ENCODE measurements around the gene METAP1.
"Not testable (repeated sequence)": the region's sequence is repeated elsewhere in the genome, so short reads cannot be mapped to it uniquely, and the experiment has no call there.

Gene METAP1

DNA sequence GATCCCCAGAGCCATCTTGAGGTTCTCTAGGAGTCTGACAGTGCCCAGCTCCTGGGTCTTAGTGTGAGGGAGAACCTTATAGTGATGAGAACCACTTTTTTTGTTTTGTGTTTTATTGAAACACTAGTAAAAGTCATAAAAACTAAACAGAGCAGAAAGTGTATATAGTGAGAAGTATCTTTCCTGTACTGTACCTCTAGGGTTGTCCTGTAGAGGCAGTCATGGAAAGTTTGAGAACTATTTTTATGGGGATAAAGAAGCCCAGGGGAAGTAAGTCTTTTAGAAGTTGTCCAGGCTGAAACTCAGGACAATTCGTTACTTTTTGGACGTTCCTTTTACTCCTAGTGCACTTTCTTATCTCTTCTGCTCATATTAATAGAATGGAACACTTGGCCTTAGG, 52.2 kb downstream of the METAP1 start:
- in situ Hi-C loops (cut with HindIII; ENCODE audit: low sequenced_read_pairs): loop anchor here (5.0 kb wide), 1 partner anchor 50 kb away; the partner anchor contains the start of gene METAP1

DNA sequence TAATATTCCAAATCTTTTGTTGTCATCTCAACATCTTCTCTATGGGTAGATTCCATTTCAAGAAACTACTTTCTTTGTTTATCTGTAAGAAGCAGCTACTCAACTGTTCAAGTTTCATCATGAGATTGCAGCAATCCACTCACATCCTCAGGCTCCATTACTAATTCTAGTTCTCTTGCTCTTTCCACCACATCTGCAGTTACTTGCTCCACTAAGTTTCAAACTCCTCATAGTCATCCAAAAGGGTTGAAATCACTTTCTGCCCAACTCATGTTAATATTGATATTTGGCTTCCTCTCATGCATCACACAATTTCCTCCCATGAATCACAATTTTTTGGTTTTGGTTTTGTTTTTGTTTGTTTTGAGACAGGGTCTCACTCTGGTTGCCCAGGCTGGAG, 57.4 kb downstream of the METAP1 start:
- in situ Hi-C loops (cut with HindIII; ENCODE audit: low sequenced_read_pairs): no loop called here

DNA sequence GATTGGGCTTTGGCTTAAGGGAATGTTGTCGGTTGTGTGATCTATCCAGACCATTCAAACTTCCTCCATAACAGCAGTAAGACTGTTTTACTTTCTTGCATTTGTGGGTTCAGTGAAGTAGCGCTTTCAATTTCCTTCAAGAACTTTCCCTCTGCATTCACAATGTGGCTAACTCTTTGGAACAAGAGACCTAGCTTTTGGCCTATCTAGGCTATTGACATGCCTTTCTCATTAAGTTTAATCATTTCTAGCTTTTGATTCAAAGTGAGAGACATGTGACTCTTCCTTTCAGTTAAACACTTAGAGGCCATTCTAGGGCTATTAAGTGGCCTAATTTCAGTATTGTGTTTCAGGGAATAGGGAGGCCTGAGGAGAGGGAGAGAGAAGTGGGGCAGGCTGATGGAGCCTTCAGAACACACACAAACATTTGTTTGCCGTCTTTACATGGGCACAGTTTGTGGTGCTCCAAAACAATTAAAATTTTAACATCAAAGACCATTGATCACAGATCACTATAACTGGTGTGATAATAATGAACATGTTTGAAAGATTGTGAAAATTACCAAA, 59.0 kb downstream of the METAP1 start:
- in situ Hi-C loops (cut with HindIII; ENCODE audit: low sequenced_read_pairs): no loop called here

DNA sequence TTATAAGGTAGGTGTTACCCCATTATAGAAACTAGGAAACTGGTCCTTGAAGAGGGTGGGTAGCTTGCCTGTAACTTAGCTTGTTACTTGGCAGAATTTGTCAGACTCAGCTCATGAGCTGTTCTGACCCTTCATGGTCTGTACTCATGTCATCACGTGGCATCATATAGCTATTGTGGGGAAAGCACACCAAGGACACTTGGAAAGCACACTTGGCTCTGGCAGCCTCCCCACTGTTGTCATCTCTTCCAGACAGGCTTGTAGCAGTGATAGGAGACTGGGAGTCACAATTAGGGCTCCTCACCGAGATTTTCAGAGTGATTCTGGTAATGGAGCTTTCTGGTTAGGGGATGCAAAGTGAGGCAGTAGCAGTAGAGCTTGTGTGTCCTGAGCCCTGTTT, 62.7 kb downstream of the METAP1 start:
- in situ Hi-C loops (cut with HindIII; ENCODE audit: low sequenced_read_pairs): no loop called here

DNA sequence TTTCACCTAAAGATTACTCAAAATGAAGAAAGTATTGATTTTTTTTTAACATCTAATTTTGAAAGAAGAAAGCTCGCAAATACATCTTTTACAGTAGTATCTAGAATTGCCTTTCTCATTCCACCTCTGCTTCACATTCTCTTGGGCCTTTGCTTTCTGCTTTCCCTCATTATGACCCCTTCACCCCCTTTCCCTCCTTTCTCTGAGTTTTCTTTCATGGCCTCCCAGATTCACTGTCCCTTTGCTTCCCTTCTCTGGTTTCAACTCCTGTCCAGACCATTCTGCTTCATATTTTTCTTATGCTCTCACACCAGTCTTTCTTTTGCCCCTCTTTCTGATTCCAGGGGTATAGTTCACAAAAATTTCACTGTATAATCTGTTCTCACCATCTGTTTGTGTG, 64.0 kb downstream of the METAP1 start:
- in situ Hi-C loops (cut with HindIII; ENCODE audit: low sequenced_read_pairs): no loop called here

DNA sequence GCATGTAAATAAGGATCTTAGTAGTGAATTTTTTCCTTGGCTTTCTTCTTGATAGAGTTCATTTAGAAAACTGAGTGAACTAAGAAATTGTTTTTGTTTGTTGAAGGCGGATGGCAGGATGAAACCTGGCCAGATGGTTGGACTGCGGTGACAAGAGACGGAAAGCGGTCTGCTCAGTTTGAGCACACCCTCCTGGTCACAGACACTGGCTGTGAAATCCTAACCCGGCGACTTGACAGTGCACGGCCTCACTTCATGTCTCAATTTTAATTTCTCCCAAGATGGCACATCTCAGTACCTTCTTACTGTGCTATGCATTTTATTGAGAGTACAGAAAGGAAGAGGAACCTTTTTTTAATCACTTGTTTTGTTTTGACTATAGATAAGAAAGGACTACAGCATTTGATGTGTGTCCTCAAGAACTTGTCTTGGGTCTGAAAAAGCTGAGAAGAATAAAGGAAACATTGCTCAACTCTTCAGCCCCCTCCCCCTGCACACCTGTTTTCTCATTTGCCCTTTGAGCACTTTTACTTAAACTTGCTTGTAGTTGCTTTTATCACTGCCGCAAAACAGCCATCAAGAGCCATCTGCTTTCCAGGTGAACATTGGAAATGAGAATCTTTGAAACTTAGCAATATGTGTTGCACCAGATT, 65.7 kb downstream of the METAP1 start:
- in situ Hi-C loops (cut with HindIII; ENCODE audit: low sequenced_read_pairs): no loop called here

DNA sequence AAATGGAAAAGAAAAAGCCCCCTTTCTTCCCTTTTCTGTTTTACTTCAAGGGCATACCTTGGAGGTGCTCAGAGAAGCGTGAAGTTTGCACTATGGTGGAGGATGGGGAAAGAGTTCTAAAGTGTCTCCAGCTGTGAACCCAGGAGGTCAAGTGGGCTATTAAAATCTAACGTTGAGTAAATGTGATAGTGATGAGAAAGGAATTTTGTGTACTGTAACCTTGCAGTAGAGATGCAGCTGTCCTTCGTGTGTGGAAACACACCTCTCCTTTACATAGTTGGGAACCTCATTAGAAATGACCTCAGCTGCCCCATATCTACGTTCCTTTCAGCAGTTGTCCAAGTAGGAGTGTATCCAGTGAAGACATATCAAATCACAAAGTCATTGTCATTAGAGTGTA, 66.6 kb downstream of the METAP1 start:
- in situ Hi-C loops (cut with HindIII; ENCODE audit: low sequenced_read_pairs): no loop called here

DNA sequence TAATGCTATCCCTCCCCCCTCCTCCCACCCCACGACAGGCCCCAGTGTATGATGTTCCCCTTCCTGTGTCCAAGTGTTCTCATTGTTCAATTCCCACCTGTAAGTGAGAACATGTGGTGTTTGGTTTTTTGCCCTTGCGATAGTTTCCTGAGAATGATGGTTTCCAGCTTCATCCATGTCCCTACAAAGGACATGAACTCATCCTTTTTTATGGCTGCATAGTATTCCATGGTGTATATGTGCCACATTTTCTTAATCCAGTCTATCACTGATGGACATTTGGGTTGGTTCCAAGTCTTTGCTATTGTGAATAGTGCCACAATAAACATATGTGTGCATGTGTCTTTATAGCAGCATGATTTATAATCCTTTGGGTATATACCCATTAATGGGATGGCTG, 70.0 kb downstream of the METAP1 start:
- in situ Hi-C loops (cut with HindIII; ENCODE audit: low sequenced_read_pairs): not testable (repeated sequence)

DNA sequence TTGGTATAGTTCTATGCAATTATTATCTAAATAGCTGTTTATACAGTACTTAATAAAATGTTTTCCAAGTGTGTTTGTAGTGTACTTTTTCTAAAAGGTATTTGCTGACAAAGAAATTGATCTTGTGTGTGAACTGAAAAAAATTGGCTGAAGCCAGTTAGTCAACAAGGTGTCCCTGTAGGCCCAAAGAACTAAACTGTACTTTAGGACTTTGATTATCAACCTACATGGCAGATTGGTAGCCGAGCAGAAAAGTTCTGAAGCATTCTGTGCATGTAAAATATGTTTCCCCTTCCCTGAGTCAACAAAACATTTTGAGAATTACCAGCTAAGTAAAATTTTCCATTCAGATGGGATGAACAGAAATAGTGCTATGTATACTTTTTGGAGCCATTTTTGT, 72.1 kb downstream of the METAP1 start:
- in situ Hi-C loops (cut with HindIII; ENCODE audit: low sequenced_read_pairs): no loop called here

DNA sequence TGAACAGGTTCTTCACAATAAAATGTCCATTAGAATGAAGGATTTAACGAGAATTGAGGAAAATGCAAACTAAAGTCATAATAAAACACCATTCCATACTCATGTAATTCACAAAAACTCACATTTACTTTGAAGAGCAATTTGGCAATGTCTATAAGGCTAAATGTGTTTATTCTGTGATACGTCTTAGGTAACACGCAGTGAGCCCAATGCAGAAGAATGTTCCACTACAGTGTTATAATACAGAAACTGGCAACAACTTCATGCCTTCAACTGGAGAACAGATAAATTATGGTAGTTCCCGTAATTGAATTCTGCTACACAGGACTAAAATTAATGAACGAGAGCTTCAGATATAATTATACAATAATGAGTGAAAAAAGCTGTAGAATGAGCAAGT, 75.6 kb downstream of the METAP1 start:
- in situ Hi-C loops (cut with HindIII; ENCODE audit: low sequenced_read_pairs): no loop called here

DNA sequence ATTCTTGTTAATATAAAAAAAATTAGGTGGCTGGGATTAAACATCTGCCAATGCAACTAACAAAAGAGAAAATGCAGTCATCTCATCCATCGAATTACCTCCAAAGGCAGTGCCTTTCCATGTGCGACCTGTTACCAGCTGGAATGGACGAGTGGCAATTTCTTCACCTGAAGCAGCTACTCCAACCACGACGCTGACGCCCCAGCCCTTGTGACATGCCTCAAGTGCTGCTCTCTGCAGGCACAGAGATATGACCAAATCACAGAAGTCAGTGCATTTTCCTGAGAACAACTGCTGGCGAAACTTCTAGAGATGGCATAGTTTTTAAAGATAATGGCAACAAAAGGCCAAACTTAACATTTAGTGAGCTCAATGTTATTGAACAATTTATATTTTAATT, 79.3 kb downstream of the METAP1 start:
- in situ Hi-C loops (cut with HindIII; ENCODE audit: low sequenced_read_pairs): no loop called here

DNA sequence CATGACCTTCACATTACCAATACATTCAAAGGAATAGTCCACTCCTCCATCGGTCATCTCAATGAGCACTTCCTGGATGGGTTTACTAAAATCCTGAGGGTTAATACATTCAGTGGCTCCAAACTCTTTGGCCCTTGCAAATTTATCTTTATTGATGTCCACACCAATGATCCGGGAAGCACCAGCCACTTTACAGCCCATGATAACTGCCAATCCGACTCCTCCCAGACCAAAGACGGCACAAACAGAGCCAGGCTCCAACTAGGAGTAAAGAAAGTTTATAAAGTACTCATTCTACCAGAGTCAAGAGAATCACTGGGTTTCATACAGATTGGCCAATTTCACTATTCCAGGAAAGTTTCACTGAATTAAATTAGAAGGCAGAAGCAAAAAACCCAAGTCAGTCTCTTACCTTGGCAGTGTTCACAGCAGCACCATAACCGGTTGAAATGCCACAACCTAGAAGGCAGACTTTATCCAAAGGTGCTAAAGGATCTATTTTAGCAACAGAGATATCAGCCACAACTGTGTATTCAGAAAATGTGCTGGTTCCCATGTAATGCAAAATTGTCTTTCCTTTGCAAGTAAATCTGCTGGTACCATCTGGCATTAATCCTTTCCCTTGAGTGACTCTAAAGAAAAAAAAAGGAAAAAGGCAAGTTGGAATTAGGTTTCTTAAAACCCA, 80.9 kb downstream of the METAP1 start:
- in situ Hi-C loops (cut with HindIII; ENCODE audit: low sequenced_read_pairs): no loop called here

DNA sequence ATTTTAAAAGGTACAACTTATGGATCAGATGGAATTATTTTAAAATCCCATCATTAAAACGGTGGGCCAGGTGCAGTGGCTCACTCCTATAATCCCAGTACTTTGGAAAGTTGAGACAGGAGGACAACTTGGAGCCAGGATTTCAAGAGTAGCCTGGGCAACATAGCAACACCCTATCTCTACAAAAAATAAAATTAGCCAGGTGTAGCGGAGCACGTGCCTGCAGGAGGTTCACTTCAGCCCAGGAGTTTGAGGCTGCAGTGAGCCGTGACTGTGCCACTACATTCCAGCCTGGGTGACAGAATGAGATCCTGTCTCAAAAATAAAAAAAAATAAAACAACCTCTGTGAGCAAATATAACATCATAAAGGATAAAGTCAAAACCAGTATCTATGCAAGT, 81.7 kb downstream of the METAP1 start:
- in situ Hi-C loops (cut with HindIII; ENCODE audit: low sequenced_read_pairs): no loop called here

DNA sequence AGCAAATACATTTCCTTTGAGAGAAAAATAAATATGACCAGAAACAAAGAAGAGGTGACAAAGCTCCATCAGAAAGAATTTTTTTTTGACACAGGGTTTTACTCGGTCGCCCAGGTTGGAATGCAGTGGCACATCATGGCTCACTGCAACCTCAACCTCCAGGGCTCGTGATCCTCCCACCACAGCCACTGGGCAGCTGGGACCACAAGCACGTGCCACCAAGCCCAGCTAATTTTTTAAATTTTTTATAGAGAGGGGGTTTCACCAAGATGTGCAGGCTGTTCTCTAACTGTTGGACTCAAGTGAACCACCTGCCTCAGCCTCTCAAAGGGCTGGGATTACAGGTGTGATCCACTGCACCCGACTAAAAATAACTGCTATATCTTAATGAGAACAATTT, 82.8 kb downstream of the METAP1 start:
- in situ Hi-C loops (cut with HindIII; ENCODE audit: low sequenced_read_pairs): no loop called here

DNA sequence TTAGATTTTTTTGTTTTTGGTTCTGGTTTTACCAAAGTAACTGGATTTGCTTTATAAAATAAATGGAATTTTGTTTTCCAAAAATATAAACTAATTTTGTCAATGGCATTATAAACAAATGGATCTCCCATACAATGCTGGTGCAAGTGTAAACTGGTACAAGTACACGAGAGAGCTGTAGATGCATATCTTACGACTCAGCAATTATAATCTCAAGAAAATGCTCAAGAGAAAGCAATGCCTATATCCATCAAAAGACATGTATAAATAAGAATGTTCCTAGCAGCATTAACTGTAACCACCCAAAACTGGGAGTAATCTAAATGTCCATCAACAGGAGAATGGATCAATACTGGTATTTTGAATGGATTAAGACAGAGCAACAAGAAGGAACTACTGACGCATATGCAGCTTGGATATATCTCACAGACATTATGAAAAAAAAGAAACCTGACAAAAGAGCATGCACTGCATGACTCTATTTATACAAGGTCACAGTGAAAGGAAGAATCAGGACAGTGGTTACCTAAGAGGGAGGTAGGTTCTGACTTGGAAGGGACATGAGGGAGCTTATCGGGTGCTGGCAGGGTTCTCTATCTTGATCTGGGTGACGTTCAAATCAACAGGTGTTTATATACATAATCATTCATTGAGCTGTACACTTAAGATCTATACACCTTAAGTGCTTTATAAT, 83.6 kb downstream of the METAP1 start:
- in situ Hi-C loops (cut with HindIII; ENCODE audit: low sequenced_read_pairs): no loop called here

DNA sequence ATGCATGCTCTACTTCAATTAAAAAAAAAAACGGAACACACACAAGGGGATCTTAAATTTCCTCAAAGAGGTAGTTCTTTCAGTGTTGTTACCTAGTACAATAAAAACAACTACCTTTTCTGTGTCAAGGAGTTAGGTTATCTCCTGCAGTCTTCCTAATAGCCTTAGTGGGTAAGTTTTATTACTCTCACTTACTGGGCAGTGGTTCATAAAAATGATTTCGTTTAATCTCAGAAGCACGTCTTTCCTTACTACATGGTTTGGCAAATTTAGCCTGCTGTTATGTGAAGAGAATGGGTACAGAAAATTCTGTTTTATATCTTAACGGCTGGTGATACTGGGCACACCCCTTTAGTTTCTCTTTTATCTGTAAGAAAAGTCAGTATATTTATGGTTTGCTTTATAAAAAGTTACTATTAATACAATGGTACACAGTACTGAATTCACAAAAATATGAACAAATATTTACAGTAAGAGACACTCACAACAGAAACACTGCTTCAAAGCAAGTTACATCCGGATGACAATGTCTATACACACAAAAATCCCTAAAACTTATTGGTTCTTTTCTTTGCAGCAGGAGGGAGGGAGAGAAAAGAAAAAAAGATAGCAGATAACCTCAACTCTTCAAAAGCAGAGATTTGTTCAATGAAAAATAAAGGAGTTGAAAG, 84.2 kb downstream of the METAP1 start:
- in situ Hi-C loops (cut with HindIII; ENCODE audit: low sequenced_read_pairs): no loop called here

DNA sequence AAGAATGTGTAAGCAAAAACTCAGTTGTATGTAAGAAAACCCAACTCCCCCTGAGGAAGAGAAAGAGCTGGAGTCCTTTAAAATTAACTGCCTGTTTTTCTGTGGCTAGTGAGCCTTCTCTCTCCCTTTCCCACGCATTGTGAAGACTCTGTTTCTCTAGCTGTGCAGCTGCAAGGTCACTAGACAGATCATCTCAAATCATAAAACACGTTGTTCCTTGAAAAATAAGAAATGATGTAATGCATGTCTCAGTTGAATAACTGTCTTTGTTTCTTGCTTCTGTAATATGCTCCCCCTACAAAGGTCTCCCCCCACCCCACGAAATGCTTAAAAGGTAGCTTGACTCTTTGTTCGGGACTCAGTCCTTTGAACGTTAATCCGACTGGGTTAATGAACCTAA, 85.3 kb downstream of the METAP1 start:
- in situ Hi-C loops (cut with HindIII; ENCODE audit: low sequenced_read_pairs): not testable (repeated sequence)

DNA sequence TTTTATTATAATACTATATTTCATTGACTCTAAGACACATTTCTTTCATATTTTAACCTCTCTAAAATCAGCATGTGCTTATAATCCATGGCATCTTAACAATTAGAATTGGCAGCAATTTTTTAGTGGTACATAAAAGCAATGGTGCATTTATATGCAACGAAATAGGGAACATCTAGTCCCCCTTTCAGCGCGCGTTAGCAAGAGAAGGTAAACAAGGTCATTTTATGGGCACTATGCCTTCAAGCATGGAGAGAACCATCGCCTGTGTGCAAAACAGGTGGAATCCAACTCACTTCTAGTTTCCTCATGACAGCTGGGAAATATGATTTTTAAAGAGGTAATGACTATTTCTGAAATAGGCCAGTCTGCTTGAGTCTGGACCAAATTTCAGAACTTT, 86.7 kb downstream of the METAP1 start:
- in situ Hi-C loops (cut with HindIII; ENCODE audit: low sequenced_read_pairs): no loop called here

DNA sequence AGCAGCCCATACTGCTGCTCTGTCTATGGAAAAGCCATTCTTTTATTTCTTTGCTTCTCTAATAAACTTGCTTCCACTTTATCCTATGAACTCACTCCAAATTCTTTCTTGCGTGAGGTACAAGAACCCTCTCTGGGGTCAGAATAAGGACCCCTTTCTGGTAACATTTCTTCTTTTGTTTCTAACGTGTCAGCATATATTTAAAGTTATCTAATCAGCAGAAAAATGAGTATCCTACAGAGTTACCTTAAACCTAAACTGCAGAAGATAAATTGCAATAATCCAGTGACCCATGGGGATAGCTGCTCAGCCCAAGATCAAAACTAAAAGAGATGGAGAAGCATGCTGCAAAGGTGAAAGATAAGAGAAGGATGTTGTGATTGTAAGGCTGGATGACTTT, 89.1 kb downstream of the METAP1 start:
- in situ Hi-C loops (cut with HindIII; ENCODE audit: low sequenced_read_pairs): no loop called here

DNA sequence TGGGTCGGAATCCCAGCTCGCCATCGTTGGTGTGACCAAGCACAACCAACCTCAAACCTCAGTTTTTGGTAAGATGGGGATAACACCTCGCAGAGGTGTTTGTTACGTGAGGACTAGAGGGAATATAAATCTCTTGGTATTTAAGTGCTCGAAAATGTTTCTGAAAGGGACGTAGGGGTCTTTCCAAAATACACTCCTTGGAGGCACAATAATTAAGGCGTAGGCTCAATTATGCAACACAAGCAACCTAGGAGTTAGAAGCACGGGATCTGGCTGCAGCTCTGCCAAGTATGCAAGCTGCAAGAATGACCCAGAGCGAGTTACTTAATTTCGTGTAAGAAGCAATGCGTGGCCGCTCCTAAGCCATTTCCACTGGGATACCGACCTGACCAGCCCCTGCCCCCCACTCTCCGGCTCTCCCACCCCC, 92.5 kb downstream of the METAP1 start:
- in situ Hi-C loops (cut with HindIII; ENCODE audit: low sequenced_read_pairs): no loop called here

Data from endothelial cell of hepatic sinusoid (primary cell).